Mucosa of descending colon (tissue), 3 donors: ENCODE data around the gene CIPC. TPM values are rescaled to one million over a fixed set of nuclear protein-coding genes. Genes with fewer than 3 reads are reported as not detected.

Source experiments
- ATAC-seq: fragments of 200-7000 bp; cut with Tn5 transposase; one replicate; pipeline ENCODE4 v1.9.1; 2020; ENCODE audit warnings: mild to moderate bottlenecking, moderate library complexity
- DNase-seq, 3 donors: peaks; one replicate each; pipeline ENCODE4 v3.0.0-alpha.2; 2020
- H3K36me3 ChIP-seq: fragments of 200-600 bp; one replicate; pipeline ENCODE4 v1.8.0; 2021; ENCODE audit warnings: low read depth, mild to moderate bottlenecking
- H3K4me1 ChIP-seq: fragments of 200-600 bp; one replicate; pipeline ENCODE4 v1.8.0; 2021; ENCODE audit warnings: low read depth, mild to moderate bottlenecking
- H3K4me3 ChIP-seq: fragments of 200-600 bp; one replicate; pipeline ENCODE4 v1.8.0; 2021; ENCODE audit warnings: mild to moderate bottlenecking
- H3K9me3 ChIP-seq: fragments of 200-600 bp; one replicate; pipeline ENCODE4 v1.8.0; 2021; ENCODE audit warnings: mild to moderate bottlenecking
- intact Hi-C, 2 donors: fragments of 100-400 bp; cut with DNase I in 1 of 2; cut with micrococcal nuclease in 1 of 2; formaldehyde crosslinking; loops; one replicate each; pipeline versions ENCODE4 v1.11.0 to v1.11.1; 2022; cut with DNase I, micrococcal nuclease
- total RNA-seq, 3 donors: library from RNA; stranded (reverse); fragmentation: NEBNext Ultra II Directional in 2 of 3; extraction: Animal tissue kit (Norgen Biotek cat#: 25700) in 2 of 3; gene quantifications; one replicate each; pipeline versions ENCODE4 v1.2.1 to v1.2.4, GENCODE V29; 2021 to 2023
- TF ChIP-seq, protein P1 (sequence below): fragments of 200-600 bp; IDR thresholded peaks from one replicate; pipeline ENCODE4 v1.8.0; 2022; ENCODE audit warnings: antibody characterized with exemption, mild to moderate bottlenecking
- donor health status: DM: no; HTN: no; CAD: no; lungs with moderate emphysema.
- donor health status: DM: no; HTN: no; CAD: no.
- donor health status: DM: no; HTN: yes; CAD: no.

Gene CIPC
- total RNA-seq, 3 donors from 2014 or later = 45.7 to 84.9 (median 61.0) TPM

DNA sequence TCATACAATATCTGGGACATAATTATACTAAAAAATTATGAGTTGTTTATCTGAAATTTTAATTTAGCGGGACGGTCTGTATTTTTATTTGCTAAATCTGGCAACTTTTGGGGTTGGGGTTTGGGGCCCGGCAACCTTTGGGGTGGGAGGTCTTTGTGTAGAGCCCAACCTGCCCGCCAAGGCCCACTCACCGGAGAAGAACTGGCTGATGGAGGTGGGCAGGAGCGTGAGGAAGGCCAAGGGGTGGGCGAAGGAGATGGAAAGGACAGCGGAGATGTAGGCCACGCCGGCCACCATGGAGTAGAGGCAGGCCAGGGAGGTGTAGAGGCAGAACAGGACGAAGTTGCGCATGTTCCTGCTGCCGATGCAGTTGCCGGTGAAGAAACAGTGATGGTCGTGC lies 41.0 kb downstream of the CIPC start:
- Histone ChIP-seq H3K4me1 (peaks cover 8% of the 10 kb centered on the region), H3K9me3 (no peaks in the 10 kb centered on the region), H3K36me3 (no peaks in the 10 kb centered on the region), H3K4me3 (no peak overlapping the region)
- TF ChIP-seq, protein P1, sequence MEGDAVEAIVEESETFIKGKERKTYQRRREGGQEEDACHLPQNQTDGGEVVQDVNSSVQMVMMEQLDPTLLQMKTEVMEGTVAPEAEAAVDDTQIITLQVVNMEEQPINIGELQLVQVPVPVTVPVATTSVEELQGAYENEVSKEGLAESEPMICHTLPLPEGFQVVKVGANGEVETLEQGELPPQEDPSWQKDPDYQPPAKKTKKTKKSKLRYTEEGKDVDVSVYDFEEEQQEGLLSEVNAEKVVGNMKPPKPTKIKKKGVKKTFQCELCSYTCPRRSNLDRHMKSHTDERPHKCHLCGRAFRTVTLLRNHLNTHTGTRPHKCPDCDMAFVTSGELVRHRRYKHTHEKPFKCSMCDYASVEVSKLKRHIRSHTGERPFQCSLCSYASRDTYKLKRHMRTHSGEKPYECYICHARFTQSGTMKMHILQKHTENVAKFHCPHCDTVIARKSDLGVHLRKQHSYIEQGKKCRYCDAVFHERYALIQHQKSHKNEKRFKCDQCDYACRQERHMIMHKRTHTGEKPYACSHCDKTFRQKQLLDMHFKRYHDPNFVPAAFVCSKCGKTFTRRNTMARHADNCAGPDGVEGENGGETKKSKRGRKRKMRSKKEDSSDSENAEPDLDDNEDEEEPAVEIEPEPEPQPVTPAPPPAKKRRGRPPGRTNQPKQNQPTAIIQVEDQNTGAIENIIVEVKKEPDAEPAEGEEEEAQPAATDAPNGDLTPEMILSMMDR = no peak
- DNase-seq (no peak), ATAC-seq (no peak)
- intact Hi-C loops = no loop called here

DNA sequence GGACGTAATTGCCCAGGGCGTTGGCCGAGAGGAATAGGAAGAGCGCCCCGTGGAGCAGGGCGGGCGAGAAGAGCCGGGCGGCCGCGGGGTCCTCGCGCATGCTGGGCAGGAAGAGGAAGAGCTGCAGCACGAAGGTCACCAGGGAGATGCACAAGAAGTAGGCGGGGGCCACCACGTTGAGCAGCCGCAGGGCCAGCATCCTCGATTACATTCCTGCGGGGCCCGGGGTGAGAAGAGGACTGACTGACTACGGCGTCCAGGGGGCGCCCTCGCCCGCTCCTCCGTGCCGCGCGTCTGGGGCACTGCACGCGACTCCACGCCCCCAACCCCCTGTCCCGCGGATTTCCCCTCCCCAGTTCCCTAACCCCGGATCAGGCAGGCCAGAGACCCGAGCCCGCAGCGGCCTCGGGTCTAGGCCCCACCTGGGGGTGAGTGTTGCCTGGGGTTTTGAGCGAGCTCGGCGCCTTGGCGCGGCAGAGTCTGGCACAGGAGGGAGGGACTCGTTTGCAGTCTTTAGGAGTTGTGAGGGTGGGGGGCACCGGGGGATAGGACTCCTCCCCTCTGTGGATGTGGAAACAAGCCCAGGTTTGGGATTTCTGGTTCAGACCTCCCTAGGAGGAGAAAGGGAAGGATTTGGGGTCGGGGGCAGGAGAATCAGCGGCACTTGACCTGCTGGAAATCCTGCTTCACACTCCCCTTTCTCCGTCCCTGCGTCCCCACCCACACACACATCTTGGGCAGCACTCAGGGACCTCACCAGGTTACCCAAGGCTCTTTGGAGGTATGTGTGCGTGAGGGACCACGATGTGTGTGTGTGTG lies 41.7 kb downstream of the CIPC start:
- Histone ChIP-seq H3K4me3 (no peak overlapping the region), H3K4me1 (peaks cover 8% of the 10 kb centered on the region), H3K36me3 (no peaks in the 10 kb centered on the region), H3K9me3 (no peaks in the 10 kb centered on the region)
- TF ChIP-seq, protein P1 = no peak
- ATAC-seq (peak; percentile 64), DNase-seq (peak in 2 of 3 donors; percentile 41 to 47)
- intact Hi-C loops = no loop called here

DNA sequence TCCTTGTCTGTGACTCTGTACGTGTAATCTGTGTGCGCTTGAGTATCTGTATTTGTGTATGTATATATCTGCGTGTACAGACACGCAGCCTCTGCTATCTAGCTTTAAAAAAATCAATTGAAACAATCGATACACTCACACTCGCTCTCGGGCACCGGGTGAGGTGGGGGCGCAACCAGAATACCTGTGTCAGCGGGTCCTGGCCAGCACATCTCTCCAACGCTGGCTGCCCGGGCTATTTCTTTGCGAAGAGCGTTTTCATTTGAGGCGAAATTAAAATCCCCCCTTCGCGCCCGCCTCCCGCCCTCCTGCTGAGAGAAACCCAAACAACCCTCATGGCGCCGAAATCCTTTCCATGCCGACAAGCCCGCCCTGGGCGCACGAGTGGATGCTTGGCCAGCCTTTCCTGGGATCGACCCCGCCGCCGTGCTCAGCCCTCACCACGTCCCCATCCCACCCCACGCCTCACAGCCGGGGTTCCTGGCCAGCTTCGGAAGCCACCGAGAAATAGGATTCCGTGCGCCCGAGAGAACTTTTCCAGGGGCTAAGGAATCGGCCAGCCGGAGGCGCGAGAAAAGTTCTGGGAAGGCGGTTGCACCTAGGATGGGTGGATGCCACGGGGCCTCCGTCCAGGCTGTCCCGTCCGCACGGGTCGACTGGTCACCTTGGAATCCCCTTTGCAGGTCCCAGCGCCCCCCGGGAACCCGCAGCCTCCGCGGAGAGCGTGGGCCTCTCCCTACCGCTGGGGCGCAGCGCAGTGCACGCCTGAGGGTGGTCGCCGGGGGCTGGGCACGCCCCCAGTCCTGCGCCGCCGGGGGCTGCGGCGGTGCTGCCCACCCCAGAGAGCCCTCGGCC lies 42.5 kb downstream of the CIPC start:
- TF ChIP-seq, protein P1 = no peak
- ATAC-seq (no peak), DNase-seq (no peak)
- Histone ChIP-seq H3K4me3 (no peak overlapping the region), H3K9me3 (no peaks in the 10 kb centered on the region), H3K4me1 (peaks cover 8% of the 10 kb centered on the region), H3K36me3 (no peaks in the 10 kb centered on the region)
- intact Hi-C loops = no loop called here

DNA sequence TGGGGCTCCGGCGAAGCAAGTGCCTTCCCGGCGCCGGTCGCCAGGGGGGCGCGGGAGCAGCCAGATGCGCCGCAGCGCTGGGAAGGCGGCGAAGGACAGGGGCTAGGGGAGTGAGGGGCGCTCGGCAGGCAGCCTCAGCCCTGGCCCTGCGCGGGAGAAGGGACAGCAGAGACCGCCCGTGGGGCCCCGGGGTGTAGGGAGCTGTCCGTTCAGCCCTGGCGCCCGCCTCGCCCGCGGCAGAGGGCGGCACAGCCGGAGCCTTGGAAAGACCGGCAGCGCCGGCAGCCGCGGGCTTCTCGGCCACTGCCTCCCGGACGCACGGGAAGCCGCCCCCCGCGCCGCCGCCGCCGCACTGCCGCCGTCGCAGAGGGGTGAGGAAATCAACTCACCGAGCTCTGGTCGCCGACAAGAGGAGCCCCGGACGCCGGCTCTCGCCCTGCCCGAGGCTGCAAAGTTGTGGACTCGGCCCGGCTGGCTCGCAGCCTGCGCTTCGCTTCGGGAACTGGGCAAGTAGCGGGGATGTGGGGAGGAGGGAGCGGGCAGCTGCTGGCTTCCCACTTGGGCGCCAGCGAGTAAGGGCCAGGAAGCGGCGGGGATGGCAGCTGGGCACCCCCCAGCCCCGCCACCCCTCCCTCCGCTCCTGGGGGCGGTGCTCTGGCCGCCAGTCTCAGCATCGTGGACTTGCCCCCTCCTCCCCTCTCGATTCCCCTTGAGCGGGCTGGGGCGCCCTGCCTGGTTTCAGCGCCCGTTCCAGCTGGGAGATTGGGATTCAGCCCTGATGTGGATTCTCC lies 43.4 kb downstream of the CIPC start, which contains the start of gene ZDHHC22:
TSS of gene ZDHHC22 (minus strand) at position 578 of the 791 bp plus-strand sequence. CDS start 2,053 bp downstream, outside the sequence.
- no peaks in the 10 kb centered on the region for H3K36me3 ChIP-seq
- H3K4me1 ChIP-seq = peaks cover 8% of the 10 kb centered on the region

More for the DNA sequence above, 43.4 kb downstream of the CIPC start, which contains the start of gene ZDHHC22:
- no peak within 1 kb of the TSS for H3K4me3 ChIP-seq
- DNase-seq (no peak), ATAC-seq (peak; percentile 41)
- TF ChIP-seq, protein P1 = no peak
- H3K9me3 ChIP-seq = no peaks in the 10 kb centered on the region
- intact Hi-C loops = no loop called here
